Vagina (tissue), 2 donors: ENCODE measurements around the gene SMTNL2.
"Not testable (repeated sequence)": the region's sequence is repeated elsewhere in the genome, so short reads cannot be mapped to it uniquely, and the experiment has no call there.

Experiments
- CTCF ChIP-seq, 3 experiments: fragments of 450-650 bp in 2 of 3; fragments of 200-600 bp in 1 of 3; sonication (generic) in 1 of 3; IDR thresholded peaks; one replicate each; pipeline ENCODE4 v1.5.1; 2017 to 2019; ENCODE audit warnings: antibody characterized with exemption in 3 of 3, mild to moderate bottlenecking in 2 of 3, moderate library complexity in 2 of 3
- POLR2AphosphoS5 ChIP-seq, 2 donors: sonication (generic); formaldehyde crosslinking; IDR thresholded peaks; one replicate each; pipeline ENCODE4 v1.9.0; 2017; ENCODE audit warnings: antibody characterized with exemption in 2 of 2, mild to moderate bottlenecking in 2 of 2, low read depth in 1 of 2; ENCODE audit not compliant: insufficient read depth in 1 of 2

DNA sequence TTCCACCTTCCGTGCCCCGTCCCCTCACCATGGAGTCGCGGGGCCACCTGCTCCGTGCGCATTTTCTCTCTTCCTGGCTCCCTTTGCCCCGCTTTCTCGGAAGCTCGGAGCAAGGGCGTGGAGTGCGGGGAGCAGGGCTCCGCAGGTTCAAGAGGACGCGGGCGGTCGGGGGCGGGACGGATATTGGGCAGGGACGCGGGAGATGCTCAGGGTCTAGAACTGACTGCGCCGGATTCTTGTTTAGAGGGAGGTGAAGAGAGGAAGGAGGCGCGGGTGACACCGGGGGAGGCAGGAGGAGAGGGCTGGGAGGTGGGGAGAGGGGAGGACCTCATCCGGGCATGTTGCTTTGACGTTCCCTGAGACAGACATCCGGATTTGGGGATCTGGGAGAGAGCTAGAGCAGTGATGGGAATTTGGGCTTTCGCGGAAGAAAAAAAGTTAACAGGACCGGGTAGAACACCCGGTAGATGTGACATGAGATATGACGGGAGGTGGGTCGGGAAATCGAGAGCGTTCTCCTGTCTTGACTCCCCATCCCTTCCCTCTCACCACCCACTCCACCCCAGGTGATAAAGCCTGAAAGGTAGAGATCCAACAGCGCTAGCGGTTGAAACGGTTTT lies 56.4 kb downstream of the SMTNL2 start:
- not testable (repeated sequence) for TF ChIP-seq CTCF (IDR thresholded peaks at IDR 0.05); POLR2AphosphoS5 (IDR thresholded peaks at IDR 0.05; ENCODE audit: insufficient read depth in 1 of 2, low read depth in 1 of 2)
